Adrenal gland (tissue), 5 donors: ENCODE measurements around the gene POMT1.

Source experiments
- POLR2A ChIP-seq, 2 donors: fragments of 450-650 bp; IDR thresholded peaks; one replicate each; pipeline ENCODE4 v1.6.1; 2017; ENCODE audit warnings: antibody characterized with exemption in 2 of 2, mild to moderate bottlenecking in 2 of 2, moderate library complexity in 1 of 2
- TF ChIP-seq, protein P1 (sequence below), 6 experiments: fragments of 450-650 bp in 4 of 6; fragments of 200-600 bp in 2 of 6; sonication (generic) in 1 of 6; IDR thresholded peaks; 1 replicate in 5 of 6; 2 replicates in 1 of 6; pipeline versions ENCODE4 v1.5.1 to v1.8.0; 2016 to 2021; ENCODE audit warnings: antibody characterized with exemption in 6 of 6, mild to moderate bottlenecking in 2 of 6, moderate library complexity in 1 of 6
- donor health status: DM: no; HTN: no; CAD: no.

GRCh38 chr9:131523086-131523388 lies 20.3 kb downstream of the POMT1 start:
- TF ChIP-seq POLR2A (IDR thresholded peaks at IDR 0.05), result no peak
- TF ChIP-seq, protein P1, sequence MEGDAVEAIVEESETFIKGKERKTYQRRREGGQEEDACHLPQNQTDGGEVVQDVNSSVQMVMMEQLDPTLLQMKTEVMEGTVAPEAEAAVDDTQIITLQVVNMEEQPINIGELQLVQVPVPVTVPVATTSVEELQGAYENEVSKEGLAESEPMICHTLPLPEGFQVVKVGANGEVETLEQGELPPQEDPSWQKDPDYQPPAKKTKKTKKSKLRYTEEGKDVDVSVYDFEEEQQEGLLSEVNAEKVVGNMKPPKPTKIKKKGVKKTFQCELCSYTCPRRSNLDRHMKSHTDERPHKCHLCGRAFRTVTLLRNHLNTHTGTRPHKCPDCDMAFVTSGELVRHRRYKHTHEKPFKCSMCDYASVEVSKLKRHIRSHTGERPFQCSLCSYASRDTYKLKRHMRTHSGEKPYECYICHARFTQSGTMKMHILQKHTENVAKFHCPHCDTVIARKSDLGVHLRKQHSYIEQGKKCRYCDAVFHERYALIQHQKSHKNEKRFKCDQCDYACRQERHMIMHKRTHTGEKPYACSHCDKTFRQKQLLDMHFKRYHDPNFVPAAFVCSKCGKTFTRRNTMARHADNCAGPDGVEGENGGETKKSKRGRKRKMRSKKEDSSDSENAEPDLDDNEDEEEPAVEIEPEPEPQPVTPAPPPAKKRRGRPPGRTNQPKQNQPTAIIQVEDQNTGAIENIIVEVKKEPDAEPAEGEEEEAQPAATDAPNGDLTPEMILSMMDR (IDR thresholded peaks at IDR 0.05), result no peak
